Measurements from ENCODE around the gene MATCAP1. TPM values are rescaled to one million over a fixed set of nuclear protein-coding genes. Genes with fewer than 3 reads are reported as not detected.

Gene MATCAP1
- polyA plus RNA-seq, 2 of the 4 experiments (the other 2 are of a cell fraction) = 7.5 to 20.8 TPM

DNA sequence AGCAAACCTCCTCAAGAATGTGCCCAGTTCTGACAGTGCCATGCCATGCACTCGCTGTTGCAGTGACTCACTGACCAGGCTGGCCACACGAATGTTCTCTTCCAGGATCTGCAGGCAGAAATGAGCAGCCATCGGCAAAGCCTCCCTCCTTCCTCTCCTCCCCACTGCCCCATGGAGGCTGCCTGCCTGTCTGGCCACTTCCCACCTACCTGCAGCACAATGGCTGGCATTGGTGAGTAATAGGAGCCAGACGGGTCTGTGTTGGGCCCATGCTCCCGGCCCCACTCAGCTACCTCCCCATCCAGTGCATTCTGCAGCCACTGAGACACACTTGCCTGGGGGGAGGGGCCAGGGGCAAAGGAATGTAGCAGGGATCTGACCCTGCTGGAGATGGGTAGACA lies 2.8 kb upstream of the MATCAP1 start:
- Histone ChIP-seq H3K4me3 (no peak overlapping the region), H3K4me1 (peaks cover 31% of the 10 kb centered on the region), H3K9me3 (no peaks in the 10 kb centered on the region), H3K4me2 (no peak overlapping the region), H3K27ac (no peak overlapping the region)
- CTCF ChIA-PET = interaction anchor here (0.6 to 10.7 kb wide), 16 partner anchors 8 to 291 kb away, joined by 3 to 162 read pairs (median 6); partner anchors contain the start of genes FBXL8, NOL3 and TRADD
- TF ChIP-seq ZFP36 (IDR thresholded peaks at IDR 0.05; ENCODE audit: borderline replicate concordance, partially characterized antibody) (no peak), RARB (CRISPR knock-in tag; IDR thresholded peaks at IDR 0.05) (no peak), MYC (IDR thresholded peaks at IDR 0.05; ENCODE audit: borderline replicate concordance, low read length) (no peak), FOXS1 (CRISPR knock-in tag; IDR thresholded peaks at IDR 0.05) (no peak), NR3C1 (IDR thresholded peaks at IDR 0.05) (no peak), CEBPB (IDR thresholded peaks at IDR 0.05) (no peak), NPAS2 (CRISPR knock-in tag; IDR thresholded peaks at IDR 0.05; ENCODE audit: borderline replicate concordance) (no peak), ZSCAN20 (CRISPR knock-in tag; IDR thresholded peaks at IDR 0.05) (no peak), MAFK (IDR thresholded peaks at IDR 0.05; ENCODE audit: partially characterized antibody) (no peak), HMGXB4 (CRISPR knock-in tag; IDR thresholded peaks at IDR 0.05; ENCODE audit: borderline replicate concordance) (no peak), EP300 (IDR thresholded peaks at IDR 0.05) (no peak), CHD2 (IDR thresholded peaks at IDR 0.05; ENCODE audit: low read length, partially characterized antibody) (no peak), HOXB5 (CRISPR knock-in tag; IDR thresholded peaks at IDR 0.05) (no peak), EHF (CRISPR knock-in tag; IDR thresholded peaks at IDR 0.05) (no peak), BHLHE40 (IDR thresholded peaks at IDR 0.05; ENCODE audit: low read depth, low read length) (no peak), KDM5A (IDR thresholded peaks at IDR 0.05) (no peak)
- TF ChIP-seq, protein P1, sequence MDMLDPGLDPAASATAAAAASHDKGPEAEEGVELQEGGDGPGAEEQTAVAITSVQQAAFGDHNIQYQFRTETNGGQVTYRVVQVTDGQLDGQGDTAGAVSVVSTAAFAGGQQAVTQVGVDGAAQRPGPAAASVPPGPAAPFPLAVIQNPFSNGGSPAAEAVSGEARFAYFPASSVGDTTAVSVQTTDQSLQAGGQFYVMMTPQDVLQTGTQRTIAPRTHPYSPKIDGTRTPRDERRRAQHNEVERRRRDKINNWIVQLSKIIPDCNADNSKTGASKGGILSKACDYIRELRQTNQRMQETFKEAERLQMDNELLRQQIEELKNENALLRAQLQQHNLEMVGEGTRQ (IDR thresholded peaks at IDR 0.05) = no peak
- 17% methylated on average over 4 of the region's 5 CpGs for WGBS (ENCODE audit: missing lambda C conversion rate)
- FAIRE-seq (no peak), ATAC-seq (no peak), DNase-seq (ENCODE audit: low read depth in 1 of 2, low spot score in 1 of 2) (no peak)
- POLR2A ChIA-PET = no interaction called here

DNA sequence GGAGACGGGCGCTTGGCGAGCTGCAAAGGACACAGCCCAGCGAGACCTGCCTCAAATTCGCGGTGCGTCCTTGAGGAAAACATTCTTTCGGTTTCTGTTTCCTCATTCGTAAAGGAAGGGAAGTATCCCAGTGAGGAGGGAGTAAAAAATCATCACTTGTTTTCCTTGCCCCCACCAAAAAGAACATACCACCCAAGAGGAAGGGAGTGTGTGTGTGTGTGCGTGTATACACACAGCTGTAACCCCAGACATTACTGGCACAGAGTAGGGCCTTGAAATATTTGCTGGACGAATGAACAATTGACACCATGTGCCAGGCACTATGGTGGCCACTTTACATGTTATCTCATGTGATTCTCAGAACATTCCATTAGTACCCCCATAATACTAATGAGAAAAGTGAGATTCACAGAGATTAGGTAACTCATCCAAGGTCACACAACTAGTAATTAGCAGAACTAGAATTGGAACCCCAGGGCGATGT lies 1.9 kb upstream of the MATCAP1 start:
- ChIA-PET CTCF (interaction anchor here (0.7 to 10.7 kb wide), 46 partner anchors 8 to 294 kb away, joined by 3 to 162 read pairs (median 5); partner anchors contain the start of genes CES3, FBXL8, NOL3 and TRADD), POLR2A (interaction anchor here (0.5 to 1.6 kb wide), 4 partner anchors 11 to 399 kb away, joined by 3 to 4 read pairs (median 4); partner anchors contain the start of gene TMEM208)
- Histone ChIP-seq H3K4me2 (peak overlapping the region; percentile 89), H3K4me3 (no peak overlapping the region), H3K9me3 (no peaks in the 10 kb centered on the region), H3K4me1 (peaks cover 33% of the 10 kb centered on the region), H3K27ac (no peak overlapping the region)
- DNase-seq (ENCODE audit: low read depth in 1 of 2, low spot score in 1 of 2) (no peak), FAIRE-seq (no peak), ATAC-seq (no peak)
- TF ChIP-seq GATA3 (IDR thresholded peaks at IDR 0.05; ENCODE audit: borderline replicate concordance) = no peak
- TF ChIP-seq, protein P2, sequence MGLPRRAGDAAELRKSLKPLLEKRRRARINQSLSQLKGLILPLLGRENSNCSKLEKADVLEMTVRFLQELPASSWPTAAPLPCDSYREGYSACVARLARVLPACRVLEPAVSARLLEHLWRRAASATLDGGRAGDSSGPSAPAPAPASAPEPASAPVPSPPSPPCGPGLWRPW (IDR thresholded peaks at IDR 0.05) = no peak
- no peak for TF ChIP-seq MAZ (IDR thresholded peaks at IDR 0.05; ENCODE audit: borderline replicate concordance, low read depth, low read length)
- TF ChIP-seq NFE2L2 (conservative IDR thresholded peaks at IDR 0.05; ENCODE audit: low read length) = no peak
- TF ChIP-seq, protein P3, sequence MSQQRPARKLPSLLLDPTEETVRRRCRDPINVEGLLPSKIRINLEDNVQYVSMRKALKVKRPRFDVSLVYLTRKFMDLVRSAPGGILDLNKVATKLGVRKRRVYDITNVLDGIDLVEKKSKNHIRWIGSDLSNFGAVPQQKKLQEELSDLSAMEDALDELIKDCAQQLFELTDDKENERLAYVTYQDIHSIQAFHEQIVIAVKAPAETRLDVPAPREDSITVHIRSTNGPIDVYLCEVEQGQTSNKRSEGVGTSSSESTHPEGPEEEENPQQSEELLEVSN (IDR thresholded peaks at IDR 0.05; ENCODE audit: borderline replicate concordance, low read depth) = no peak
- no peak for TF ChIP-seq TP53 (CRISPR knock-in tag; IDR thresholded peaks at IDR 0.05)
- TF ChIP-seq POLR2AphosphoS2 (conservative IDR thresholded peaks at IDR 0.05; ENCODE audit: low read length) = no peak
- no peak for TF ChIP-seq HOXB13 (CRISPR knock-in tag; IDR thresholded peaks at IDR 0.05; ENCODE audit: low read depth)
- no peak for TF ChIP-seq CEBPB (IDR thresholded peaks at IDR 0.05)
- TF ChIP-seq JUNB (IDR thresholded peaks at IDR 0.05) = no peak
- no peak for TF ChIP-seq JUN (IDR thresholded peaks at IDR 0.05)
- no peak for TF ChIP-seq ESRRA (IDR thresholded peaks at IDR 0.05; ENCODE audit: borderline replicate concordance, low read length)
- no peak for TF ChIP-seq EHF (CRISPR knock-in tag; IDR thresholded peaks at IDR 0.05)
- TF ChIP-seq PBX3 (IDR thresholded peaks at IDR 0.05) = no peak
- TF ChIP-seq HDAC2 (IDR thresholded peaks at IDR 0.05) = no peak
- TF ChIP-seq, protein P1 (IDR thresholded peaks at IDR 0.05) = no peak
- 11% methylated on average over 9 of the region's 12 CpGs for WGBS (ENCODE audit: missing lambda C conversion rate)
